Transverse colon (tissue), 3 donors: ENCODE data around the gene AQP12A.

Experiments
- EP300 ChIP-seq: sonication (generic); formaldehyde crosslinking; IDR thresholded peaks from one replicate; pipeline ENCODE4 v1.6.1; 2017; ENCODE audit warnings: antibody characterized with exemption, low read depth
- POLR2A ChIP-seq: fragments of 450-650 bp; IDR thresholded peaks from one replicate; pipeline ENCODE4 v1.6.1; 2016; ENCODE audit warnings: antibody characterized with exemption, mild to moderate bottlenecking, moderate library complexity
- POLR2AphosphoS5 ChIP-seq, 3 donors: sonication (generic); formaldehyde crosslinking; IDR thresholded peaks; one replicate each; pipeline ENCODE4 v1.6.1; 2016; ENCODE audit warnings: antibody characterized with exemption in 3 of 3

DNA sequence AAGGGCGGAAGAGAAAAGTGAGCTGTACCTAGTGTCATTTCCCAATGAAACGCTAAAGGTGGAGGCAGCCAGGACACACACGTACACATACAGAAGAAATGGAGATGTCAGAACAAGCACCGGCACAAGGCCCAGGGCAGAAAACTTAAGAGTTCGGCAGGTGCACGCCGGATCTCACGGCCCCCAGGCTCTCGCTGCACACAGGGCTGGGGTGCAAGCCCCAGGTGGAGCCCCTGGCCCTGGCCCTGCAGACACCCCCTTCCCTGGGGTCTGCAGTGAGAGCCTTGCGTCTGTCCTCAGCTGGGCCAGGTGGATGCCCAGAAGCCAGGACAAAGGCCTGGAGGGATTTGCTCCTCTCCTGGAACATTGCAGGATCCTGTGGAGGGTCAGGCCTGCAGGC, 36.7 kb downstream of the AQP12A start:
- TF ChIP-seq POLR2A (no peak), EP300 (no peak), POLR2AphosphoS5 (IDR thresholded peaks at IDR 0.05) (no peak)
